Neural crest cell (in vitro differentiated cells): ENCODE data around the gene EPB41L3. TPM values are rescaled to one million over a fixed set of nuclear protein-coding genes. Genes with fewer than 3 reads are reported as not detected.

ENCODE experiments used
- DNase-seq: peaks from one replicate; pipeline ENCODE4 v3.0.0; 2021; ENCODE audit warnings: low read depth, mixed read lengths, low spot score
- H3K27ac Mint-ChIP-seq: one replicate; pipeline ENCODE4 v1.8.0; 2021; ENCODE audit warnings: mild to moderate bottlenecking, mixed read lengths; ENCODE audit not compliant: unreplicated experiment
- H3K27me3 Mint-ChIP-seq: 2 replicates; pipeline ENCODE4 v1.8.0; 2021; ENCODE audit warnings: low read depth, mild to moderate bottlenecking, mixed read lengths
- H3K36me3 Mint-ChIP-seq: 2 replicates; pipeline ENCODE4 v1.8.0; 2021; ENCODE audit warnings: low read depth, mild to moderate bottlenecking, mixed read lengths
- H3K4me1 Mint-ChIP-seq: 2 replicates; pipeline ENCODE4 v1.8.0; 2021; ENCODE audit warnings: mixed read lengths
- H3K4me3 Mint-ChIP-seq: one replicate; pipeline ENCODE4 v1.8.0; 2021; ENCODE audit warnings: mild to moderate bottlenecking, mixed read lengths
- H3K9me3 Mint-ChIP-seq: 2 replicates; pipeline ENCODE4 v1.8.0; 2021; ENCODE audit warnings: mixed read lengths
- CTCF ChIP-seq: fragments of 200-600 bp; sonication (generic); conservative IDR thresholded peaks from 2 replicates; pipeline ENCODE4 v1.5.0; 2021; ENCODE audit warnings: antibody characterized with exemption, mild to moderate bottlenecking
- total RNA-seq: library from RNA; stranded (reverse); gene quantifications from 2 replicates; pipeline ENCODE4 v1.2.1, GENCODE V29; 2021

The EPB41L3 gene
- total RNA-seq, 1 donor from 2014 or later: 13.1 TPM

GRCh38 chr18:5439986-5440696 is 103.7 kb downstream of the EPB41L3 start:
- H3K36me3 Mint-ChIP-seq: no peaks in the 10 kb centered on the region

GRCh38 chr18:5434425-5434824 is 109.4 kb downstream of the EPB41L3 start:
- peaks cover 14% of the 10 kb centered on the region for H3K4me1 Mint-ChIP-seq
- TF ChIP-seq CTCF: no peak

More at GRCh38 chr18:5439986-5440696, 103.7 kb downstream of the EPB41L3 start:
- DNase-seq: no peak
- Mint-ChIP-seq H3K9me3 (no peaks in the 10 kb centered on the region), H3K4me1 (no peaks in the 10 kb centered on the region), H3K27me3 (no peaks in the 10 kb centered on the region), H3K4me3 (no peak overlapping the region), H3K27ac (no peak overlapping the region)
- TF ChIP-seq CTCF: no peak

GRCh38 chr18:5431836-5432575 is 111.8 kb downstream of the EPB41L3 start:
- no peak overlapping the region for H3K4me3 Mint-ChIP-seq
- no peak for DNase-seq
- TF ChIP-seq CTCF: no peak
- no peaks in the 10 kb centered on the region for H3K9me3 Mint-ChIP-seq
- peaks cover 14% of the 10 kb centered on the region for H3K4me1 Mint-ChIP-seq
- H3K27ac Mint-ChIP-seq: no peak overlapping the region
- H3K36me3 Mint-ChIP-seq: no peaks in the 10 kb centered on the region
- no peaks in the 10 kb centered on the region for H3K27me3 Mint-ChIP-seq

More at GRCh38 chr18:5434425-5434824, 109.4 kb downstream of the EPB41L3 start:
- Mint-ChIP-seq H3K27ac (no peak overlapping the region), H3K4me3 (no peak overlapping the region), H3K36me3 (no peaks in the 10 kb centered on the region), H3K9me3 (no peaks in the 10 kb centered on the region), H3K27me3 (no peaks in the 10 kb centered on the region)
- no peak for DNase-seq

- Mint-ChIP-seq H3K9me3 (no peaks in the 10 kb centered on the region), H3K4me3 (no peak overlapping the region), H3K36me3 (no peaks in the 10 kb centered on the region), H3K27ac (no peak overlapping the region), H3K27me3 (no peaks in the 10 kb centered on the region), H3K4me1 (peaks cover 14% of the 10 kb centered on the region)
- no peak for DNase-seq
- no peak for TF ChIP-seq CTCF
Measured at GRCh38 chr18:5430131-5430530, 113.7 kb downstream of the EPB41L3 start.

GRCh38 chr18:5429681-5430080 is 114.1 kb downstream of the EPB41L3 start:
- DNase-seq: no peak
- TF ChIP-seq CTCF: no peak
- Mint-ChIP-seq H3K36me3 (no peaks in the 10 kb centered on the region), H3K4me1 (peaks cover 14% of the 10 kb centered on the region), H3K27ac (no peak overlapping the region), H3K4me3 (no peak overlapping the region), H3K9me3 (no peaks in the 10 kb centered on the region), H3K27me3 (no peaks in the 10 kb centered on the region)
